Measurements from ENCODE around the gene RAB44.
A peak's percentile ranks its signal among the peaks of the same experiment; 100 is the strongest.

Gene RAB44

GRCh38 chr6:36677753-36678487 is 19.7 kb upstream of the RAB44 start:
- peak overlapping the region; percentile 88 for H3K27ac ChIP-seq
- no peak for TF ChIP-seq ZFX (IDR thresholded peaks at IDR 0.05; ENCODE audit: borderline replicate concordance)
- no peak for TF ChIP-seq CTCF (IDR thresholded peaks at IDR 0.05)

DNA sequence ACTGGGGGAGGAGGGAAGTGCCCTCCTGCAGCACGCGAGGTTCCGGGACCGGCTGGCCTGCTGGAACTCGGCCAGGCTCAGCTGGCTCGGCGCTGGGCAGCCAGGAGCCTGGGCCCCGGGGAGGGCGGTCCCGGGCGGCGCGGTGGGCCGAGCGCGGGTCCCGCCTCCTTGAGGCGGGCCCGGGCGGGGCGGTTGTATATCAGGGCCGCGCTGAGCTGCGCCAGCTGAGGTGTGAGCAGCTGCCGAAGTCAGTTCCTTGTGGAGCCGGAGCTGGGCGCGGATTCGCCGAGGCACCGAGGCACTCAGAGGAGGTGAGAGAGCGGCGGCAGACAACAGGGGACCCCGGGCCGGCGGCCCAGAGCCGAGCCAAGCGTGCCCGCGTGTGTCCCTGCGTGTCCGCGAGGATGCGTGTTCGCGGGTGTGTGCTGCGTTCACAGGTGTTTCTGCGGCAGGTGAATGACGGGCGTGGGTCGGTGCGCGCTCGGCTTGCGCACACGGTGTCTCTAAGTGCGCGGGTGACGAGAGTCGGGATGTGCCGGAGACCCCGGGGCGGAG is 19.1 kb upstream of the RAB44 start, which contains the start of gene CDKN1A:
Gene CDKN1A (plus strand): TSS at position 227 of the 555 bp plus-strand sequence. CDS start 5,388 bp downstream, outside the sequence.
- no peak for TF ChIP-seq ZFX (IDR thresholded peaks at IDR 0.05; ENCODE audit: borderline replicate concordance)
- no peak for TF ChIP-seq CTCF (IDR thresholded peaks at IDR 0.05)
- peak within 1 kb of the TSS; percentile 88 for H3K27ac ChIP-seq

GRCh38 chr6:36679043-36679833 is 18.4 kb upstream of the RAB44 start:
- H3K27ac ChIP-seq, result peak overlapping the region; percentile 88
- no peak for TF ChIP-seq CTCF (IDR thresholded peaks at IDR 0.05)
- TF ChIP-seq ZFX (IDR thresholded peaks at IDR 0.05; ENCODE audit: borderline replicate concordance), result no peak

GRCh38 chr6:36682328-36683144 is 15.1 kb upstream of the RAB44 start:
- peak overlapping the region; percentile 40 for H3K27ac ChIP-seq
- TF ChIP-seq ZFX (IDR thresholded peaks at IDR 0.05; ENCODE audit: borderline replicate concordance), result no peak
- no peak for TF ChIP-seq CTCF (IDR thresholded peaks at IDR 0.05)

GRCh38 chr6:36683145-36683655 is 14.4 kb upstream of the RAB44 start:
- TF ChIP-seq ZFX (IDR thresholded peaks at IDR 0.05; ENCODE audit: borderline replicate concordance) (no peak), CTCF (IDR thresholded peaks at IDR 0.05) (no peak)
- H3K27ac ChIP-seq, result peak overlapping the region; percentile 40

DNA sequence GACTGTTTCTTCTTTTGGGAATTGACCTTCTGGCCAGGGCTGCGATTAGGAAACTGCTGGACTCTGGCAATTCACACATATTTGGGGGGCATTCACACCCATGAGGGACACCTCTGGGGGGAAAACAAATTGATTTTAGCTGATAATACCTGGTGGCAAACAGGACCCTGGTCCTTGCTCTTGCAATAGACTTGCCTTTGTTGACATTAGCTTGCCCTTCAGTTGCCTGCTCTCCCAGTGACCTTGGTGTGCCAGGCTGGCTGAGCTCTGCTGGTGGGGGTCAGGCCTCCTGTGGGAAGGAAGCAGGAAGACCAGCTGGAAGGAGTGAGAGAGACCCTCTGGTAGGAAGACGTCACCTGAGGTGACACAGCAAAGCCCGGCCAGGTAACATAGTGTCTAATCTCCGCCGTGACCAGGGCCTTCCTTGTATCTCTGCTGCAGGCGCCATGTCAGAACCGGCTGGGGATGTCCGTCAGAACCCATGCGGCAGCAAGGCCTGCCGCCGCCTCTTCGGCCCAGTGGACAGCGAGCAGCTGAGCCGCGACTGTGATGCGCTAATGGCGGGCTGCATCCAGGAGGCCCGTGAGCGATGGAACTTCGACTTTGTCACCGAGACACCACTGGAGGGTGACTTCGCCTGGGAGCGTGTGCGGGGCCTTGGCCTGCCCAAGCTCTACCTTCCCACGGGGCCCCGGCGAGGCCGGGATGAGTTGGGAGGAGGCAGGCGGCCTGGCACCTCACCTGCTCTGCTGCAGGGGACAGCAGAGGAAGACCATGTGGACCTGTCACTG is 13.8 kb upstream of the RAB44 start:
- no peak overlapping the region; the same call in 1 of the 2 replicates for H3K27ac ChIP-seq
- TF ChIP-seq CTCF (IDR thresholded peaks at IDR 0.05) (no peak), ZFX (IDR thresholded peaks at IDR 0.05; ENCODE audit: borderline replicate concordance) (no peak)
